PC-9 (cell line): ENCODE results near the gene SURF4. TPM values are rescaled to one million over a fixed set of nuclear protein-coding genes. Genes with fewer than 3 reads are reported as not detected.

Experiments
- BruUV-seq: library from RNA; stranded (reverse); fragments of 400-500 nt; replicated peaks from 2 replicates; lab custom pipeline; 2021; lab: Mats Ljungman, UMichigan
- CTCF ChIA-PET: fragments of 300-600 bp; sonication (Branson Sonifier 250); formaldehyde crosslinking; loops from one replicate; lab custom pipeline; 2022; ENCODE audit warnings: antibody characterized with exemption; lab: Charles Lee
- POLR2A ChIA-PET: fragments of 300-600 bp; sonication (Branson Sonifier 250); formaldehyde crosslinking; loops from one replicate; lab custom pipeline; 2022; ENCODE audit warnings: antibody characterized with exemption; ENCODE audit not compliant: unreplicated experiment; lab: Charles Lee
- DNase-seq, 2 experiments: peaks; one replicate each; pipeline versions ENCODE4 v3.0.0 to v3.0.0-alpha.2; 2015 to 2022; ENCODE audit warnings: mixed read lengths in 1 of 2
- H2AFZ ChIP-seq: fragments of 200-600 bp; sonication (generic); 2 replicates; pipeline ENCODE4 v1.8.1; 2017; ENCODE audit warnings: antibody characterized with exemption
- H3F3A ChIP-seq: fragments of 200-600 bp; sonication (generic); 2 replicates; pipeline ENCODE4 v1.8.1; 2017; ENCODE audit warnings: antibody characterized with exemption, mild to moderate bottlenecking, low read depth; ENCODE audit not compliant: insufficient read depth
- H3K27ac ChIP-seq: fragments of 200-600 bp; sonication (generic); 2 replicates; pipeline ENCODE4 v1.6.1; 2016; ENCODE audit warnings: mixed run types
- H3K27me3 ChIP-seq: fragments of 200-600 bp; sonication (generic); 2 replicates; pipeline ENCODE4 v1.6.1; 2016; ENCODE audit warnings: low read depth, mixed run types; ENCODE audit not compliant: insufficient read depth
- H3K36me3 ChIP-seq: fragments of 200-600 bp; sonication (generic); 2 replicates; pipeline ENCODE4 v1.6.1; 2016; ENCODE audit warnings: low read depth, mixed run types
- H3K4me1 ChIP-seq: fragments of 200-600 bp; sonication (generic); replicated peaks from 2 replicates; pipeline ENCODE4 v1.6.1; 2016; ENCODE audit warnings: mixed run types; ENCODE audit not compliant: insufficient read depth
- H3K4me2 ChIP-seq: fragments of 200-600 bp; sonication (generic); 2 replicates; pipeline ENCODE4 v1.6.1; 2017; ENCODE audit warnings: mixed run types
- H3K4me3 ChIP-seq: fragments of 200-600 bp; sonication (generic); 2 replicates; pipeline ENCODE4 v1.6.1; 2016; ENCODE audit warnings: mixed run types
- H3K79me2 ChIP-seq: fragments of 200-600 bp; sonication (generic); 2 replicates; pipeline ENCODE4 v1.6.1; 2017; ENCODE audit warnings: low read depth, mixed run types
- H3K9me2 ChIP-seq: fragments of 200-600 bp; sonication (generic); 2 replicates; pipeline ENCODE4 v1.8.1; 2017; ENCODE audit warnings: mild to moderate bottlenecking; ENCODE audit not compliant: insufficient read depth
- H3K9me3 ChIP-seq: fragments of 200-600 bp; sonication (generic); 2 replicates; pipeline ENCODE4 v1.8.1; 2016; ENCODE audit warnings: low read depth; ENCODE audit not compliant: insufficient read depth
- H4K20me1 ChIP-seq: fragments of 200-600 bp; sonication (generic); 2 replicates; pipeline ENCODE4 v1.8.1; 2017; ENCODE audit not compliant: insufficient read depth
- CTCF ChIP-seq: fragments of 200-600 bp; sonication (generic); conservative IDR thresholded peaks from 2 replicates; pipeline ENCODE4 v1.6.1; 2017; ENCODE audit warnings: mixed run types, antibody characterized with exemption, mild to moderate bottlenecking, moderate library complexity
- EZH2 ChIP-seq: fragments of 200-600 bp; sonication (generic); IDR thresholded peaks from 2 replicates; pipeline ENCODE4 v1.8.0; 2017; ENCODE audit warnings: antibody characterized with exemption, low read depth
- intact Hi-C: fragments of 100-400 bp; cut with micrococcal nuclease; formaldehyde crosslinking; loops from one replicate; pipeline ENCODE4 v1.10.0; 2022; ENCODE audit not compliant: unreplicated experiment
- total RNA-seq: library from RNA; stranded (reverse); gene quantifications from 2 replicates; pipeline ENCODE4 v1.2.3, GENCODE V29; 2021

Gene SURF4
- total RNA-seq, 1 experiment from 2014 or later: 199 TPM

- Histone ChIP-seq H2AFZ (no peak overlapping the region), H3K27ac (no peak overlapping the region), H3K4me1 (no peaks in the 10 kb centered on the region), H3K4me3 (no peak overlapping the region), H3K9me2 (no peaks in the 10 kb centered on the region), H3K4me2 (no peak overlapping the region), H3F3A (peaks cover 18% of the 10 kb centered on the region), H3K79me2 (no peaks in the 10 kb centered on the region), H3K27me3 (peaks cover 19% of the 10 kb centered on the region), H3K9me3 (no peaks in the 10 kb centered on the region), H3K36me3 (no peaks in the 10 kb centered on the region), H4K20me1 (no peaks in the 10 kb centered on the region)
- DNase-seq: no peak
- no TSS peak for BruUV-seq
- CTCF ChIA-PET: no interaction called here
- TF ChIP-seq EZH2: no peak
- no peak for TF ChIP-seq CTCF
- POLR2A ChIA-PET: no interaction called here
- intact Hi-C loops: no loop called here
Measured at GRCh38 chr9:133423216-133423615, 47.4 kb upstream of the SURF4 start.

GRCh38 chr9:133421615-133422542 lies 46.0 kb upstream of the SURF4 start, which contains the start of gene ADAMTS13:
Gene ADAMTS13, plus strand, starts transcription at chr9:133422367. Its CDS starts 77 bp downstream, at chr9:133422444.
- H3K27me3 ChIP-seq: peaks cover 13% of the 10 kb centered on the region
- no TSS peak for BruUV-seq
- DNase-seq: no peak
- H3K4me1 ChIP-seq: no peaks in the 10 kb centered on the region
- no peak within 1 kb of the TSS for H3K27ac ChIP-seq
- H3K9me3 ChIP-seq: no peaks in the 10 kb centered on the region
- H3F3A ChIP-seq: peaks cover 21% of the 10 kb centered on the region
- CTCF ChIA-PET: no interaction called here
- POLR2A ChIA-PET: no interaction called here
- TF ChIP-seq EZH2: no peak
- no peak for TF ChIP-seq CTCF
- no peak within 1 kb of the TSS for H2AFZ ChIP-seq
- H3K36me3 ChIP-seq: no peaks in the 10 kb centered on the region
- H4K20me1 ChIP-seq: no peaks in the 10 kb centered on the region
- no peak within 1 kb of the TSS for H3K4me3 ChIP-seq
- H3K79me2 ChIP-seq: peaks cover 9% of the 10 kb centered on the region
- H3K9me2 ChIP-seq: no peaks in the 10 kb centered on the region
- no peak within 1 kb of the TSS for H3K4me2 ChIP-seq
- intact Hi-C loops: no loop called here

- Histone ChIP-seq H3K9me2 (no peaks in the 10 kb centered on the region), H2AFZ (no peak overlapping the region), H3K4me1 (peaks cover 8% of the 10 kb centered on the region), H3K4me2 (no peak overlapping the region), H3K9me3 (no peaks in the 10 kb centered on the region), H3K27ac (no peak overlapping the region), H3K4me3 (no peak overlapping the region), H3K79me2 (peaks cover 24% of the 10 kb centered on the region), H4K20me1 (peaks cover 4% of the 10 kb centered on the region; the same call in 1 of the 2 replicates), H3F3A (peaks cover 21% of the 10 kb centered on the region), H3K27me3 (peaks cover 4% of the 10 kb centered on the region; the same call in 1 of the 2 replicates), H3K36me3 (no peaks in the 10 kb centered on the region)
- ChIA-PET POLR2A (no interaction called here), CTCF (no interaction called here)
- intact Hi-C loops: no loop called here
- TF ChIP-seq CTCF (no peak), EZH2 (no peak)
- no TSS peak for BruUV-seq
- DNase-seq: no peak
Measured at GRCh38 chr9:133420392-133420827, 44.5 kb upstream of the SURF4 start.
